GM04503 (cell line): ENCODE measurements around the gene NKX2-8.
A peak's percentile ranks its signal among the peaks of the same experiment; 100 is the strongest.

Experiments used
- DNase-seq: peaks from one replicate; pipeline ENCODE4 v3.0.0-alpha.2; 2012; ENCODE audit warnings: low read depth

NKX2-8 gene

GRCh38 chr14:36582011-36582873 is at the start of gene NKX2-8:
NKX2-8 (minus strand) TSS chr14:36582614; CDS start chr14:36582389, 225 bp downstream.
- no peak for DNase-seq

GRCh38 chr14:36627981-36628380 is 45.6 kb upstream of the NKX2-8 start:
- DNase-seq, result no peak

DNA sequence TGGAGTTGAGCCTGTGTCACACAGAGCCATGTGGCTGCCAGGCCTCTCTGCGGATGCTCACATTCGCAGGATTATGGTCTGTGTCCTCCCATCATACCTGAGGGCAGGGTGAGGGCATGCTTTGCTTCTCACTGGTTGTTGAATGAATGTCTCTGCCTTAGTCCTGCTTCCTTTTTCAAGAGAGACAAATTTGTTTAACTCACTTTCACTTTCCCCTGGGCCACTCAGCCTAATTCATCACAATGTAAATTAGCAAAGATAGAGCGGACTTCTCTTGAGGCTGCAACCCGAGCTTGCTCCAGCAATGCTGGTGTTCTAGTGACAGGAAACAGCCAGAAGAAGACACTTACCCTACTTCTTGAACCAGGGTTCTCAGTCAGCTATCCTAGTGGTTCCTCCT is 43.7 kb upstream of the NKX2-8 start:
- DNase-seq, result no peak

DNA sequence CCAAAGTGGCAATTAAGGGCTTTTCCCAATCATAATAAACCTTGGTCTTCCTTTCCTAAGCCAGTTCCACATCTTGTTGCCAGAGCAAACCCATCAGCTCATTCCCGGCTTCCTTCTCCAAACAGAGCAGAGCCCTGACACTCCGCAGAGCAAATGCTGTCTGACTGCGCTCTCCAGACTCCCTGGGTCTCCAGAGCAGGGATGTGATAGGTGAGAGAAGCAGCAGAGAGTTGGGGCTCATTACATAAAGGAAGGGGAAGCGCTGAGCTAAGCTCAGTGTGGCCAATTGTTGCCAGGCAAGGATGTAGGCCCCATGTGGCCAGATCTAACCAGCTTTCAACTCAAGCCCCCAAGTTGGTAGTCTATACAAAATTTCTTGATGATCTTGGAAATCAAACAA is 43.0 kb upstream of the NKX2-8 start:
- no peak for DNase-seq

DNA sequence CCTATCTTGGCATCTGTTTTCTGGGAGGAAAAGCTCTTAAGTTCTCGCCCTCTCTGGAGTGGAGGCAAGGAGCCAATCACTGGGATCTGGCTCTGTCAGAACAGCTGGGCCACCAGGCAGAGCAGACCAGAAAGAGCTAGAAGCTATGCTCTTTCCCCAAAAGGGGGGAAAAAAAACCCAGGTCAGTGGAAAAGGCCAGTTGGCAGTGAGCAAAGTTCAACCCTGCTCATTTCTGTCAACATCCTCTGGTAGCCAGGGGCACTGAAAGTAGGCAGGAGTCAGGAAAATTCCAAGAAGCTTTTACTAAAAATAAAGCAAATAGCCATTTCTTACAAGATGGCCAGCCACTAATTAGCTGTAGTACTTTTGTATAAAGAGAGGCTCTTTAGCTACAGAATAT is 42.6 kb upstream of the NKX2-8 start:
- no peak for DNase-seq

DNA sequence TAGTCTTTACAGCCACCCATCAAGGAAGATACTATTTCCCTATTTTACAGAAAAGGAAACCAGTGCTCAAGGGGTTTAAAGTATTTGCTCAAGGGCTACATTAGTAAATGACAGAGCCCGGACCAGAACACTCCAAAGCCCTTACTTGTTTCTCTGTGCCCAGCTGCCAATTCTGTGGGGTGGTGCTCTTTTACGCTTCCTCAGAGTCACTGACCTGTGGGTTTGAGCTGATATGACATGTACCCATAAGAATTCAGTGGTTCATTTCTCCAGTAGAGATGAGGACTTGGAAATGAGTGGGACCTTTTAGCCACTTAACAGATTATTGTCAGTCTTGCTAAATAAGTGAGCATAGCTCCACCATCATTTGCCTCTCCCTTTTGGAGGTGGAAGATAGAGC is 37.4 kb upstream of the NKX2-8 start:
- no peak for DNase-seq

GRCh38 chr14:36619131-36619530 is 36.7 kb upstream of the NKX2-8 start:
- DNase-seq, result no peak

- DNase-seq, result no peak
Measured at GRCh38 chr14:36618641-36619040, 36.2 kb upstream of the NKX2-8 start.

DNA sequence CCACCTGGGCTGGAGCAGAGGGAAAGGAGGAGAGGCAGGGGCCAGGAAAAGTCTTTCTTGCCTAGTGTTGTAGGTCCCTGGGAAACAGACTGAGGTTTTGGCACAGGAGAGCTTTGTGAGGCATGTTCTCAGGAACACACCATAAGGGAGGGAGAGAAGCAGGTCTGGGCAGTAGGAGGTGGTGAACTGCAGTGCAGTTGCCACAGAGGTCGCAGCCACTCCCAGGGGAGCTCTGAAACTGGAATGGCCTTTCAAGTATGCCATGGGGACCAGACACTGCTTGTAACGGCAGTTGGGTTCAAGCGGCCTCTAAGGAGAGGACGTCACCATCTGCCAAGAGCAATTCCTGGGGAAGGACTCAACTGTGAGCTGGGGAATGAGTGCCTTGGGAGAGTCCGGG is 35.4 kb upstream of the NKX2-8 start:
- no peak for DNase-seq

DNA sequence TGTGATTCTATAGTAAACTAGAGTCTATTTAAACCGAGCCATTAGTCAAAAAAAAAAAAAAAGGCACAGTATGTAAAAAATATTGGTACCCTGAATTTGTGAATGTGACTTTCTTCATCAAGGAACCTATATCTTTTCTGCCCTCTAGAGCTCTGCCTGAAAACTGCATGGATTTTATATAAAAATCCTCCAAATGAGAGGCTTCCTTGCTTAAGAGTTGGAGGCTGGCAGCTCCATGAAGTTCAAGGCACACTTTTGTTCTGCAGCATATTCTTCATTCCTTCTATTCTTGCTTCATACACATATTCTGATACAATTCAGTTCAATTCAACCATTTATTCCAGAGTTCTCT is 23.1 kb upstream of the NKX2-8 start:
- DNase-seq, result no peak

DNA sequence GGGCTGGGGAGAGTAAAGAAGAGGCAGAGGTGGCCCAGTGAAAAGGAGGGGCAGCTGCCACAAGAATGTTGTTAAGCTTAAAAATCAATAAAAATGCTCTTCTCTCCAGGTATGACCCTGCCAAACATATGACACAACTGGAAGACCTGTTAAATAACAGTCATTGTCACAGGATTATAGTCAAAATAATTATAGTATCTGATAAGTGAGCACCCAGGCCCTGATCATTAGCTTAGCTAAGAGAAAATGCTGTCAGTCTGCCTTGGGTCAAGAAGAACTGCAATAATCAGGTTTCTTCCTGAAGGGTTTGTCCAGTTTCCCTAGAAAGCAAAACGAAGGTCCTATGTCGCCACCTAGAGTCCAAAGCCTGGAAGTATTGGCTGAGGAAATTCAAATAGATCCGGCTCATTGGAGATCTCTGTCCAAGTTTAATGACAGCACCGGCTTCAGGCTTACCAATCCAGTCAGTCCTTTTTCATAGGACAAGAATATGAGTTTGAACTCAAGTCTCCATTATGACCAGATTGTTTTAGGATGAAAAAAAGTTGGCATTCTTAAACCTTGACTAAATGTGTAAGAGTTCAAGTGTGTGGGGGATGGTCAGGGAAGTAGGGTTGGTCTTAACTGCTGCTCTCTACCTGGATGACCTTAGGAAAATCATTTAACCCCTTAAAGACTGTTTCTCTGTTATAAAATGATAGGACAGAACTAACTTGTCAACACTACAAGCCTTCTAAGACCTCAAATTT is 22.5 kb upstream of the NKX2-8 start:
- DNase-seq, result peak; percentile 27

DNA sequence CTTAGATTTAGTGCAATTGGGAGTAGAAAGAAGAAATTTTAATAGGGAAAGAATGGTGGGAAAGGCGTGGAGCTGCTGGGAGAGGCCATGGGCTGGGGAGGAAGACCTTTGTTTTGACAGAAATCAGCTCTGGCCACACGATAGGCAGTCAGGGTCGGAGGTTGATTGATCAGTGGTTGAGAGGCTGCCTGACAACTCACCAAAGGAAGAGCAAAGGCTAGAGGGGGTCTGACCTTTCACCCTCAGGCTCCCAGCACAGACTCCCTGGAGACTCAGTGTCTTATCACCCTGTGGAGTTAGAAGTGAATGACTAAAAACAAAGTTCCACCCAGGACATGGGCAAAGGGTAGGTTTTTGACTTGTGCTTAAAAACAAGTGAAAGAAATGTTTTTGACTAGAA is 18.0 kb upstream of the NKX2-8 start:
- DNase-seq, result no peak

DNA sequence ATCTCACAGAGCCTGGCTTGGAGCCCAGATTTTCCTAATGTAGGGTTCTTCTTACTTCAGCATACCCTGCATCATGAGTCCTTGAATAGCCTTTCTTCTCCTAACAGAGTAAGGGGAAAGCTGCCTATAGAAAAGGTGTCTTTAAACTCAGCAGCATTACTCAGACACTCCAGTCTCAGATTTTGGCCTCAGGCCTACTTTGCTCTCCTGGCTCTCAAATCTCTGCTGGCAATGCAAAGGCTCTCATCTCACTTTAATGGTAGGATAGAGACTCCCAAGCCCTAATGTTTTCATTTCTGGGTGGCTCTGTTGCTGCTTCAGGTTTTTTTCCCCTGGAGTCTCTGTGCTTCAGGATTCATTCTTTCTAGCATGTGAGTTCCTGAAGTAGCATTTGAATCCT is 9.1 kb upstream of the NKX2-8 start:
- DNase-seq, result no peak

- DNase-seq, result no peak
Measured at GRCh38 chr14:36588788-36589187, 6.4 kb upstream of the NKX2-8 start.

DNA sequence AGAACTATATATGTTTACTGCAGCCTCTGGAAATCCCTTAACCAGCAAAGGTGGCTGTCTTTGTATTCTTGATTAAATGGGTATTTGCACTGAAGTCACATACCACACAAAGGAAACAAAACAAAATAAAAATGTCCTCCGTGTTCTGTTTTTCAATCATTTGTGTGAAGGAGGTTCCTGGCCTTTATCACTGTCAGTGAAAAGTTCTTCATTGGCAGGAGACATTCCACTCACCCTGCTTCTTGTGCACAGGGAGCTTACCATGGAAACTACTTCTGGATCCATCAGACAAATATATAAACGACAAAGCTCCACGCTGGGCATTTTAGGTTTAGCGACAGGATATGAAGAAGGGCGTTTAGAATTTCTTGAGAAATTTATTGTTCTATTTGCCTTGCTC is 5.7 kb upstream of the NKX2-8 start:
- no peak for DNase-seq

GRCh38 chr14:36585100-36585499 is 2.7 kb upstream of the NKX2-8 start:
- no peak for DNase-seq

GRCh38 chr14:36583893-36584811 is 1.7 kb upstream of the NKX2-8 start:
- no peak for DNase-seq

DNA sequence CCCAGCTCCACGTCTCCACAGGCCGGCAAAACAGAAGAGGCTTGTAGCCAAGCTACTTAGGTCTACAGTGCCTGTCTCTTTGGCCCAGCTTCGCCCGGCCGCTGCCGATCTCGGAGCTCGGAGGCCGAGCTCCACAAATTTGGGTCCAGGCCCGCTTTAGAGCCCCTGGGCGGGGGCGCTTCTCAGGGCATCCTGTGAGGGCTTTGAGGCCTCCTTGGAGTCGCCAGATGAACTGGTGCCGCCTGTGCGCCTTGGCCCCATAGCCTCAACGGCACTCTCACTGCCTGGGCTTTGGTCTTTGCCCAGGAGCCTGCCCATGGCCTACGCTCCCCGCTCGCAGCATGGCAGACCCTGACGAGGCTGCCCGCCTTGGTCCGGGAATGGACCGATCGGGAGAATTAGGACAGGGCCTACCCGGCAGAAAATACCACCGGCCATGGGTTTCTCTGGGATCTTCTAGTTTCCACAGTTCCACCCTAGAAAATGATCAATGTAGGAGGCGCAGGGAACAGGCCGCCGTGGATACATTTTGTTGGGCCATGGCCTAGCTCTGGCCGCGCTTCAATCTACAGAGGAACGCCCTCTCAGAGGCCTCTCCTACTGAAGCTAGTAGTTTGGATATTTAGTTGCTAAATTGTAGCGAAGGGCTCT is 953 bp upstream of the NKX2-8 start:
- DNase-seq, result no peak

DNA sequence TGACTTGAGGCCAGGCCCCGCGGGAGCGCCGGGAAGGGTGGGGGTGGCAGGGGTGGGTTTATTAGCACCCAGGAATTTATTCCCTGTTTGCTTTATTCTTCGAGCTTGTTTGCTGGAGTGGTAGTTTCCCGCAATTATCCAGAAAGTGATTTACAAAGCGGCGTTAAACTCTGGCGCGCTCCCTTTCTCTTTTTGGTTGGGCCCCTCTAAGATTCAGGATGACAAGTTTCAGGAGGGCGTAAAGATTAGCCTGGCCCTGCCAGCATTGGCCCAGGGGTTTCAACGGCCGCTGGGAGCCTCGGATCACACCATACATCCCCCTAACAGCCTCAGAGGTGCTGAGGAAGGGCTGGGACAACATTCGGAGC is 444 bp upstream of the NKX2-8 start:
- DNase-seq, result no peak

DNA sequence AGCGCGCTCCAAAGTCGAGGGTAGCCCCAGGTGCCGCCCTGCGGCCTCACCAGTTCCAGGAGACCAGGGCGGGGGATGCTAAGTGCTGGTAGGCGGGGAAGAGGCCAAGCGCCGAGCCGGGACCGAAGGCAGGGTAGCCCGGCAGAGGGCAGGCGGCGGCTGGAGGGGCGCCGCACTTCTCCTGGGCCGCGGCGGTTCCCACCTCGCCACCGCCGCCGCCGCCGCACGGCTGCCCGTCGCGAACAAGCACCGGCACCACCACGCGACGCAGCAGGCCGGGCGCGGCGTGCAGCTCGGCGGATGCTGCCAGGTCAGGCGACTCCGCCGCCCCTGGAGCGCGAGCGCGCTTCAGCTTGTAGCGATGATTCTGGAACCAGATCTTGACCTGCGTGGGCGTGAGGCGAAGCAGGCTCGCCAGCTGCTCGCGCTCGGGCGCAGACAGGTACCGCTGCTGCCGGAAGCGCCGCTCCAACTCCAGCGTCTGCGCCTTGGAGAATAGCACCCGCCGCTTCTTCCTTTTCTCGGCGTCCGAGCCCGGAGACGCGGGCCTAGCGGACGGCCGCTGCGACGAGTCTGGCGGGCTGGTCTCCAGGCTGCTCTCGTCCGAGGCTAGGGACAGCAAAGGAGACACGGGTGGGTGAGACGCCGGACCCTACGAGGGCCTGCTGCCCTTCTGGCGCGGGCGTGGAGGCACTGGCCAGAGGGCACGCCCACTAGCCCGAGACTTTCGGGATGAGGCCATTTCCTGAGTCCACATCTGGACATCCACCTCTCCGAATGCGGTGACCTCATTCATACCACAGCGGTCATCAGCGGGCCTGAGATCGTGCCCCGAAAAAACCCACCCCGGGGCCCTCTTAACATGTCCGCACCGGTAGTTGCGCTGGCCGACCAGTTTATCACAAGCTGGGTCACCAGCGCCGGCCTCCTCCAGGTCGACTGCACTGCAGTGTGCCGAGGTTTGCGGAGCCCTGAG is 1.3 kb downstream of the NKX2-8 start:
- no peak for DNase-seq
